K562 (cell line): ENCODE results near the gene ST6GALNAC3. TPM values are rescaled to one million over a fixed set of nuclear protein-coding genes. Genes with fewer than 3 reads are reported as not detected.

Source experiments
- ATAC-seq: fragments of 200-7000 bp; cut with Tn5 transposase; 3 replicates; pipeline ENCODE4 v1.9.1; 2020; ENCODE audit warnings: moderate library complexity
- BruUV-seq: library from RNA; stranded (reverse); fragments of 400-500 nt; replicated peaks from 2 replicates; lab custom pipeline; 2021; lab: Mats Ljungman, UMichigan
- CTCF ChIA-PET: fragments of 300-600 bp; formaldehyde crosslinking; extraction: SDS; loops from one replicate; lab custom pipeline; 2021; ENCODE audit warnings: low intra/inter-chr PET ratio; lab: Yijun Ruan, JAX
- POLR2A ChIA-PET: fragments of 300-600, 350-650 bp; sonication (Branson Sonifier 250); formaldehyde crosslinking; extraction: SDS; loops from one replicate; lab custom pipeline; 2021; ENCODE audit warnings: antibody characterized with exemption, inconsistent platforms; lab: Yijun Ruan, JAX
- DNase-seq, 4 experiments: peaks; one replicate each; pipeline versions ENCODE4 v3.0.0 to v3.0.0-alpha.2; 2011 to 2018; ENCODE audit warnings: low spot score in 3 of 4, mixed read lengths in 3 of 4; ENCODE audit errors: extremely low read depth in 1 of 4
- FAIRE-seq: peaks from 2 replicates; lab custom pipeline; 2011; peaks lifted over from hg19 to GRCh38; lab: Jason Lieb, UNC
- H2AFZ ChIP-seq: 2 replicates; pipeline ENCODE4 v1.6.0; 2011; ENCODE audit warnings: low read depth, low read length, control low read depth, inconsistent platforms
- H3K27ac ChIP-seq: fragments of 200-600 bp; 3 replicates; pipeline ENCODE4 v1.8.0; 2011; ENCODE audit warnings: low read depth, mild to moderate bottlenecking, control low read depth, inconsistent platforms, low read length, moderate library complexity, mixed read lengths; ENCODE audit errors: extremely low read depth
- H3K27me3 ChIP-seq, 2 experiments: fragments of 300-600 bp in 1 of 2; 2 replicates in 1 of 2; 3 replicates in 1 of 2; pipeline versions ENCODE4 v1.6.0 to v1.8.0; 2011; ENCODE audit warnings: inconsistent platforms in 2 of 2, low read length in 2 of 2, mild to moderate bottlenecking in 1 of 2, mixed read lengths in 1 of 2, moderate library complexity in 1 of 2; ENCODE audit not compliant: control insufficient read depth in 2 of 2, insufficient read depth in 2 of 2
- H3K36me3 ChIP-seq: fragments of 300-600 bp; 3 replicates; pipeline ENCODE4 v1.8.0; 2011; ENCODE audit warnings: mild to moderate bottlenecking, low read length, inconsistent platforms; ENCODE audit not compliant: control insufficient read depth, insufficient read depth
- H3K4me1 ChIP-seq, 2 experiments: fragments of 200-600 bp in 1 of 2; replicated peaks in 1 of 2; 2 replicates in 1 of 2; 3 replicates in 1 of 2; pipeline versions ENCODE4 v1.5.1 to v1.8.0; 2011; ENCODE audit warnings: inconsistent platforms in 2 of 2, low read length in 2 of 2, mild to moderate bottlenecking in 1 of 2, mixed read lengths in 1 of 2, moderate library complexity in 1 of 2; ENCODE audit not compliant: control insufficient read depth in 2 of 2, insufficient read depth in 2 of 2
- H3K4me2 ChIP-seq: 2 replicates; pipeline ENCODE4 v1.6.1; 2011; ENCODE audit warnings: low read length, control low read depth, inconsistent platforms, mixed read lengths; ENCODE audit not compliant: insufficient read depth
- H3K4me3 ChIP-seq: fragments of 200-600 bp; sonication (generic), shearing (Covaris generic); 2 replicates; pipeline ENCODE4 v1.5.1; 2016; ENCODE audit warnings: control low read depth, inconsistent platforms
- H3K79me2 ChIP-seq: fragments of 200-600 bp; 3 replicates; pipeline ENCODE4 v1.8.0; 2011; ENCODE audit warnings: low read length, inconsistent platforms; ENCODE audit not compliant: control insufficient read depth, insufficient read depth
- H3K9ac ChIP-seq, 2 experiments: 2 replicates each; pipeline versions ENCODE4 v1.6.0 to v1.6.1; 2011; ENCODE audit warnings: low read depth in 2 of 2, low read length in 2 of 2, control low read depth in 1 of 2, inconsistent platforms in 1 of 2, mild to moderate bottlenecking in 1 of 2, mixed read lengths in 1 of 2; ENCODE audit not compliant: insufficient read depth in 1 of 2
- H3K9me1 ChIP-seq: one replicate; pipeline ENCODE4 v1.6.0; 2011; ENCODE audit warnings: inconsistent platforms, mild to moderate bottlenecking, low read length, moderate library complexity; ENCODE audit not compliant: control insufficient read depth, insufficient read depth
- H3K9me3 ChIP-seq: replicated peaks from 2 replicates; pipeline ENCODE4 v1.5.1; 2011; ENCODE audit warnings: low read depth, low read length, inconsistent platforms; ENCODE audit not compliant: control insufficient read depth, insufficient read depth
- H4K20me1 ChIP-seq: replicated peaks from 2 replicates; pipeline ENCODE4 v1.6.1; 2011; ENCODE audit warnings: low read length, inconsistent platforms, mixed read lengths; ENCODE audit not compliant: control insufficient read depth, insufficient read depth
- ATF2 ChIP-seq: sonication (generic); formaldehyde crosslinking; IDR thresholded peaks from 2 replicates; pipeline ENCODE4 v1.8.1; 2022; ENCODE audit warnings: missing genetic modification reagents
- CHD2 ChIP-seq: IDR thresholded peaks from 2 replicates; pipeline ENCODE4 v1.6.1; 2011; ENCODE audit warnings: low read depth, low read length
- ELF1 ChIP-seq: fragments of 200-800 bp; sonication (Bioruptor generic); IDR thresholded peaks from 2 replicates; pipeline ENCODE4 v1.6.1; 2016; ENCODE audit warnings: missing genetic modification characterization, missing compliant biosample characterization
- GTF2A2 ChIP-seq: IDR thresholded peaks from 2 replicates; pipeline ENCODE4 v1.6.1; 2016; ENCODE audit warnings: mild to moderate bottlenecking, missing genetic modification characterization, missing compliant biosample characterization
- MTA1 ChIP-seq: fragments of 450-650 bp; IDR thresholded peaks from 2 replicates; pipeline ENCODE4 v1.6.1; 2017; ENCODE audit warnings: borderline replicate concordance
- STAT5A ChIP-seq: IDR thresholded peaks from 2 replicates; pipeline ENCODE4 v1.6.1; 2012; ENCODE audit warnings: low read length, inconsistent platforms, borderline replicate concordance
- TRIM28 ChIP-seq: fragments of 450-650 bp; IDR thresholded peaks from 2 replicates; pipeline ENCODE4 v1.6.1; 2017
- TSHZ1 ChIP-seq: fragments of 250-450 bp; sonication (Bioruptor Pico); IDR thresholded peaks from 2 replicates; pipeline ENCODE4 v1.4.0; 2020; ENCODE audit warnings: mild to moderate bottlenecking, moderate library complexity
- ZFP91 ChIP-seq: sonication (generic); formaldehyde crosslinking; IDR thresholded peaks from 2 replicates; pipeline ENCODE4 v1.8.0; 2022; ENCODE audit warnings: mild to moderate bottlenecking, missing genetic modification reagents
- ZNF395 ChIP-seq: fragments of 200-800 bp; sonication (Bioruptor generic); IDR thresholded peaks from 2 replicates; pipeline ENCODE4 v1.6.1; 2017; ENCODE audit warnings: missing genetic modification characterization, missing compliant biosample characterization
- ZNF668 ChIP-seq: fragments of 250-450 bp; sonication (Bioruptor Pico); IDR thresholded peaks from 2 replicates; pipeline ENCODE4 v1.8.0; 2022; ENCODE audit warnings: mild to moderate bottlenecking, inconsistent platforms
- WGBS: fragments of 100-300 bp; shearing (Covaris generic); methylation state at CpG from one replicate; pipeline ENCODE4 v1.1.6; 2016; ENCODE audit warnings: low coverage, mixed read lengths; ENCODE audit not compliant: insufficient coverage; ENCODE audit errors: missing lambda C conversion rate; 5-methylcytosine and 5-hydroxymethylcytosine counted together
- in situ Hi-C: fragments of 300-500 bp; cut with MboI; formaldehyde crosslinking; loops from 4 replicates; pipeline ENCODE4 v1.15.0; 2018; ENCODE audit warnings: inconsistent platforms, mixed read lengths
- intact Hi-C: fragments of 100-400 bp; cut with micrococcal nuclease; formaldehyde crosslinking; loops from 2 replicates; pipeline ENCODE4 v1.14.2; 2022
- polyA plus RNA-seq, 8 experiments: library from polyadenylated mRNA; depleted of rRNA in 4 of 8; stranded (reverse) in 5 of 8; unstranded in 3 of 8; fragments of >200 nt; fragmentation: Nextera tagmentation in 2 of 8; fragmentation: Illumina TruSeq in 1 of 8; extraction: Ambion mirVana in 2 of 8; extraction: Trizol in 1 of 8; gene quantifications; 2 replicates each; pipeline versions ENCODE4 v1.2.1 to v1.2.3, GENCODE V29; 2011 to 2014; ENCODE audit warnings: inconsistent platforms in 1 of 8, missing spikeins in 1 of 8
- total RNA-seq, 7 experiments: library from RNA; depleted of rRNA in 6 of 7; stranded (reverse); fragments of >200 nt in 6 of 7; fragmentation: Illumina TruSeq in 2 of 7; extraction: Trizol in 2 of 7; gene quantifications; 2 replicates each; pipeline versions ENCODE4 v1.2.1 to v1.2.3, GENCODE V29; 2011 to 2021; ENCODE audit warnings: low replicate concordance in 1 of 7

The ST6GALNAC3 gene
- total and polyA plus RNA-seq, 9 of the 15 experiments (the other 6 are each of a cell fraction or from before 2014, with no cell fraction given), result 0.04 to 0.29 (median 0.18) TPM; not detected in 6

GRCh38 chr1:76465030-76465429, 390.5 kb downstream of the ST6GALNAC3 start:
- Histone ChIP-seq H3K9me3 (peaks cover 2% of the 10 kb centered on the region), H3K9ac (no peak overlapping the region), H4K20me1 (no peaks in the 10 kb centered on the region), H3K4me3 (no peak overlapping the region), H3K79me2 (no peaks in the 10 kb centered on the region), H3K27me3 (no peaks in the 10 kb centered on the region), H3K36me3 (no peaks in the 10 kb centered on the region), H3K4me2 (no peak overlapping the region), H2AFZ (no peak overlapping the region), H3K27ac (no peak overlapping the region), H3K9me1 (no peaks in the 10 kb centered on the region), H3K4me1 (no peaks in the 10 kb centered on the region)
- CTCF ChIA-PET, result no interaction called here
- POLR2A ChIA-PET, result no interaction called here
- intact Hi-C loops, result no loop called here
- FAIRE-seq, result no peak
- BruUV-seq, result no TSS peak
- ATAC-seq, result no peak
- WGBS, result 0% methylated on average over 2 of the region's 2 CpGs
- in situ Hi-C loops, result no loop called here
- no peak for DNase-seq
- TF ChIP-seq ELF1 (tag) (no peak), CHD2 (no peak), MTA1 (no peak), ZFP91 (no peak), TSHZ1 (CRISPR knock-in tag) (no peak), ZNF668 (CRISPR knock-in tag) (no peak), TRIM28 (no peak), GTF2A2 (tag) (no peak), ZNF395 (CRISPR knock-in tag) (no peak), STAT5A (no peak), ATF2 (CRISPR knock-in tag) (no peak)
